Upper lobe of right lung (tissue), 1 donor: ENCODE data around the gene GINS2. TPM values are rescaled to one million over a fixed set of nuclear protein-coding genes. Genes with fewer than 3 reads are reported as not detected.

Source experiments
- ATAC-seq: fragments of 200-7000 bp; cut with Tn5 transposase; one replicate; pipeline ENCODE4 v1.9.1; 2020; ENCODE audit warnings: mild to moderate bottlenecking, moderate library complexity
- DNase-seq: peaks from one replicate; pipeline ENCODE4 v3.0.0-alpha.2; 2020
- H3K27ac ChIP-seq: fragments of 200-600 bp; one replicate; pipeline ENCODE4 v1.8.0; 2022
- H3K27me3 ChIP-seq: fragments of 200-600 bp; one replicate; pipeline ENCODE4 v1.8.0; 2022; ENCODE audit warnings: mild to moderate bottlenecking
- H3K36me3 ChIP-seq: fragments of 200-600 bp; one replicate; pipeline ENCODE4 v1.8.0; 2022
- H3K4me1 ChIP-seq: fragments of 200-600 bp; one replicate; pipeline ENCODE4 v1.8.0; 2022
- H3K4me3 ChIP-seq: fragments of 200-600 bp; one replicate; pipeline ENCODE4 v1.8.0; 2022; ENCODE audit warnings: mild to moderate bottlenecking
- H3K9me3 ChIP-seq: fragments of 200-600 bp; one replicate; pipeline ENCODE4 v1.8.0; 2022
- intact Hi-C: fragments of 100-400 bp; cut with DNase I; formaldehyde crosslinking; loops from one replicate; pipeline ENCODE4 v1.11.0; 2022
- total RNA-seq: library from RNA; stranded (reverse); fragmentation: NEBNext Ultra II Directional; extraction: Animal tissue kit (Norgen Biotek cat#: 25700); gene quantifications from one replicate; pipeline ENCODE4 v1.2.1, GENCODE V29; 2021
- TF ChIP-seq, protein P1 (sequence below): fragments of 200-600 bp; IDR thresholded peaks from one replicate; pipeline ENCODE4 v1.8.0; 2022; ENCODE audit warnings: antibody characterized with exemption
- donor health status: DM: no; HTN: yes; CAD: no; lungs with severe emphysema.

Gene GINS2
- total RNA-seq, 1 donor from 2014 or later, result 0.46 TPM

DNA sequence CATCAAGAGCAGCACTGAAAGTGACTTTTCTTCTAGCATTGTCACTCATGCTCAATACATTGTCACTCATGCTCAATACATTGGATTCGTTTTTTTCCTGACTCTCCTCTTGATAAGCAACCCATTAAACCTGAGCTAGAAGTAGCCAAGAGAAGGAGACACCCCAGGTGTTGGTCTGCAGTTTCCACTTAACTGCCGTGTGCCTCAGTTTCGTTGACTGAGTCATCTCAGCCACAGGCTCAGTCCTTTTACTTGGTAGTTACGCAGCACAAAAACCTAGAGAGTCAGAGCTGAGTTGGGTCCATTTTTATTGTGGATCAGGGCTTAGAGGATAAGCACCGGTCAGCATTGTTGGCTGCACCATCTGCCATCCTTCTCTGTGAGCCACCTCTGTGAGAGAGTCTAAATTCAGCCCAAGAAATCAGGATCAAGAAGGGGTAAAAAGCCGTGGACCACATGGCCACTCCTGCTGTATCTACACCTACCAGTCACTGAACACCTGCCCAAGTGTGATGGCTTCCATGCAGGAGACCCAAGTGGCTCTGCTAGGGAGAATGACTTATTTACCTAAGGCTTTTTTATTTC lies 11.3 kb downstream of the GINS2 start:
- Histone ChIP-seq H3K9me3 (no peaks in the 10 kb centered on the region), H3K4me1 (peaks cover 15% of the 10 kb centered on the region), H3K27ac (no peak overlapping the region), H3K27me3 (no peaks in the 10 kb centered on the region), H3K4me3 (no peak overlapping the region), H3K36me3 (peaks cover 34% of the 10 kb centered on the region)
- TF ChIP-seq, protein P1, sequence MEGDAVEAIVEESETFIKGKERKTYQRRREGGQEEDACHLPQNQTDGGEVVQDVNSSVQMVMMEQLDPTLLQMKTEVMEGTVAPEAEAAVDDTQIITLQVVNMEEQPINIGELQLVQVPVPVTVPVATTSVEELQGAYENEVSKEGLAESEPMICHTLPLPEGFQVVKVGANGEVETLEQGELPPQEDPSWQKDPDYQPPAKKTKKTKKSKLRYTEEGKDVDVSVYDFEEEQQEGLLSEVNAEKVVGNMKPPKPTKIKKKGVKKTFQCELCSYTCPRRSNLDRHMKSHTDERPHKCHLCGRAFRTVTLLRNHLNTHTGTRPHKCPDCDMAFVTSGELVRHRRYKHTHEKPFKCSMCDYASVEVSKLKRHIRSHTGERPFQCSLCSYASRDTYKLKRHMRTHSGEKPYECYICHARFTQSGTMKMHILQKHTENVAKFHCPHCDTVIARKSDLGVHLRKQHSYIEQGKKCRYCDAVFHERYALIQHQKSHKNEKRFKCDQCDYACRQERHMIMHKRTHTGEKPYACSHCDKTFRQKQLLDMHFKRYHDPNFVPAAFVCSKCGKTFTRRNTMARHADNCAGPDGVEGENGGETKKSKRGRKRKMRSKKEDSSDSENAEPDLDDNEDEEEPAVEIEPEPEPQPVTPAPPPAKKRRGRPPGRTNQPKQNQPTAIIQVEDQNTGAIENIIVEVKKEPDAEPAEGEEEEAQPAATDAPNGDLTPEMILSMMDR, result no peak
- intact Hi-C loops, result no loop called here
- DNase-seq (no peak), ATAC-seq (no peak)

DNA sequence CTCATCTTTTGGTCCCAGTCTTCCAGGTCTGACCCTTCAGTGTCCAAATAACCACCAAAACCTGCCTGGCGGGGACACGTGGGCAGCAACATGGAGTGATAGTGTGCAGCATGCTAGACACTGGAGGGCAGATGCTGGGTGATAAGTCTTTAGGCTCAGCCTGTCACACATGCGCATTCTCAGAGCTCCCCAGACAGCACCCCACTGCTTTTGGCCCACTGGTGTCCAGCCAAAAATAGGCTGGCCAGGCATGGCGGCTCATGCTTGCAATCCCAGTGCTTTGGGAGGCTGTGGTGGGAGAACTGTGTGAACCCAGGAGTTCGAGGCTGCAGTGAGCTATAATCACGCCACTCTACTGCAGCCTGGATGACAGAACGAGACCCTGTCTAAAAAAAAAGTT lies 12.3 kb downstream of the GINS2 start:
- TF ChIP-seq, protein P1, result no peak
- H3K27me3 ChIP-seq, result no peaks in the 10 kb centered on the region
- no peaks in the 10 kb centered on the region for H3K9me3 ChIP-seq
- H3K36me3 ChIP-seq, result peaks cover 44% of the 10 kb centered on the region
- peaks cover 15% of the 10 kb centered on the region for H3K4me1 ChIP-seq
- no peak overlapping the region for H3K4me3 ChIP-seq
- intact Hi-C loops, result no loop called here
- no peak for ATAC-seq
- H3K27ac ChIP-seq, result no peak overlapping the region
- no peak for DNase-seq

DNA sequence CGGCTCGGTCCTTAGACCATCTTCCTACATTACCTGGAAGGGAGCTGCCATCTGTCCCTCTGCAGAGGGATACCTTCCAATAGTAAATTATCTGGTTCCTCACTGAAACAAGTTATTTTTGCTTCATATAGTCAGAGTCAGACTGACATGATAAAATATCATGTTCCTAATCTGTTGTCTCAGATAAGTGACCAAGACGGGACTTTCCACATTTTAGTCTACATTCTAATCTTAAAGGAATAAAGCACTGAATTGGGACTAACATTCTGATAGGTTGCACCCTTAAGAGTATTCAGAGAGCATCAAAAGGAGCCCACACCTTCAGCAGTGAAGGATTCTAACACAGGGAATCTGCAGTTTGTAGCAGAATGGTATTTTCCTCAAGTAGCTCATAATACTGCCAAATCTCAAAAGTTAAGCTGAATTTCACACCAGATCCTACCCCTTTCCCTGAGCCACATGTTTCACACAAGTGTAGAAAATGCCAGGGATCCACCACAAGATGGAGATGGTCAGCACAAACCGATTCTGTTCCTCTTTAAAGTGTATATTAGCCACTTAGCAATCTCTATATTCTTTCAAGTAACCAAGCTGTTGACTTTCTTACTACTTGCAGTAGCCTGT lies 13.4 kb downstream of the GINS2 start:
- H3K36me3 ChIP-seq, result peaks cover 53% of the 10 kb centered on the region
- ATAC-seq (no peak), DNase-seq (no peak)
- H3K4me1 ChIP-seq, result peaks cover 15% of the 10 kb centered on the region
- H3K27ac ChIP-seq, result no peak overlapping the region
- TF ChIP-seq, protein P1, result peak; percentile 38
- H3K27me3 ChIP-seq, result no peaks in the 10 kb centered on the region
- intact Hi-C loops, result no loop called here
- no peaks in the 10 kb centered on the region for H3K9me3 ChIP-seq
- H3K4me3 ChIP-seq, result no peak overlapping the region

DNA sequence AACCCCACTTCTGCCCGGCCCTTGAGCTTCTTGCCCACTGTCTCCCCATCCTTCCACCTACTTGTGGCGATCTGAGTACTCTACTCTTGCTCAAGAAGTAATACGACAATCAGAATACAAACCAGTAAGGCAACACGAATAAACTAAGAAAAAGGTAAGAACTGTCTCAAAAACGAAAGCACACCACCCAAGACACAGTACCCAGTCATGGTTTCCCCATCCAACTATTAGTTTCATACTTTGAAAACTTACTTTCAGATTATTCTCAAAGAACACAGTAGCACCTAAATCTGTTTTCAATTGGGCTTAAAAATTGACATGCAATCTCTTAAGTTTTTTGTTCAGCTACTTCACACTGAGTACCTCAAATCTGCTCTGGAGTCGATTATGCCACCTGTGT lies 13.9 kb downstream of the GINS2 start:
- intact Hi-C loops, result no loop called here
- TF ChIP-seq, protein P1, result no peak
- H3K4me1 ChIP-seq, result peaks cover 15% of the 10 kb centered on the region
- no peaks in the 10 kb centered on the region for H3K27me3 ChIP-seq
- DNase-seq, result no peak
- no peak for ATAC-seq
- peaks cover 59% of the 10 kb centered on the region for H3K36me3 ChIP-seq
- no peaks in the 10 kb centered on the region for H3K9me3 ChIP-seq
- H3K27ac ChIP-seq, result no peak overlapping the region
- no peak overlapping the region for H3K4me3 ChIP-seq

DNA sequence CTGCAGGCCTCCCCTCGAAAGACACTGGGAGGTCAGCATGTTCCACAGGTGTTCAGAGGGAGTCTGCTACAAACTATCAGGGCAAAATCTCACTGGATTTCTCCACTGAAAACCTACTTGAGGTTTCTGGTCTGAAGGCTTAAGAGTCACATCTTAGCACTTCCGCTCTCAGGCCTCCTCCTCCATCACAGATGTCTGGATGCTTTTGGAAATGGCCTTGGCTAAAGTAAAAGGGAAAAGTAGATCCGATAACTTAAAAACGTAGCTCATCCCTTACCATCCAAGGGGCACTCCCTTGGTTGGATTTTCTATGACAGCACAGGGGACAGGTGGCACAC lies 14.4 kb downstream of the GINS2 start:
- Histone ChIP-seq H3K27ac (no peak overlapping the region), H3K4me1 (peaks cover 15% of the 10 kb centered on the region), H3K9me3 (no peaks in the 10 kb centered on the region), H3K4me3 (no peak overlapping the region), H3K36me3 (peaks cover 63% of the 10 kb centered on the region), H3K27me3 (no peaks in the 10 kb centered on the region)
- TF ChIP-seq, protein P1, result no peak
- ATAC-seq, result no peak
- intact Hi-C loops, result no loop called here
- no peak for DNase-seq
